Suppressor macrophage (primary cell): ENCODE results near the gene CALM1.

Experiments
- DNase-seq, 4 experiments: peaks; one replicate each; pipeline ENCODE4 v3.0.0-alpha.2; 2020 to 2022

Gene CALM1

DNA sequence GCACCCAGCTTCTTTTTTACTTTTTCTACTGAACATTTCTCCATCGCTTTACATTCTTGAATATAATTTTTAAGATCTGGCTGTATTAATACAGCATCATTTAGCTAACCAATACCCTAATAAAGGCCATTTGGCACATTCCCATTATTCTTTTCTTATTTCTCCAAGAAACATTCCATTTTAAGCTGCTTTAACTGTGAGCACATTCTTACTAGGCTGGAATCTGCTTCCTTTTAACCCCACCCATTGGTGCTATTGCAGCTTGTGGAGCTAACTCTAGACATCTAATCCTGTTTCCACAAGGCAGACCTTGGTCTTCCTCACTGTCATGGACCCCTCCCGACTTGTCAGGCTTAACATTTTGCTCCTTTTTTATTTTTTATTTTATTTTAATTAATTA lies 15.2 kb downstream of the CALM1 start:
- no peak for DNase-seq

- DNase-seq, result no peak
Measured at GRCh38 chr14:90416720-90417119, 19.9 kb downstream of the CALM1 start.

GRCh38 chr14:90418053-90418452 lies 21.2 kb downstream of the CALM1 start:
- no peak for DNase-seq

GRCh38 chr14:90419200-90419599 lies 22.4 kb downstream of the CALM1 start:
- DNase-seq, result no peak

DNA sequence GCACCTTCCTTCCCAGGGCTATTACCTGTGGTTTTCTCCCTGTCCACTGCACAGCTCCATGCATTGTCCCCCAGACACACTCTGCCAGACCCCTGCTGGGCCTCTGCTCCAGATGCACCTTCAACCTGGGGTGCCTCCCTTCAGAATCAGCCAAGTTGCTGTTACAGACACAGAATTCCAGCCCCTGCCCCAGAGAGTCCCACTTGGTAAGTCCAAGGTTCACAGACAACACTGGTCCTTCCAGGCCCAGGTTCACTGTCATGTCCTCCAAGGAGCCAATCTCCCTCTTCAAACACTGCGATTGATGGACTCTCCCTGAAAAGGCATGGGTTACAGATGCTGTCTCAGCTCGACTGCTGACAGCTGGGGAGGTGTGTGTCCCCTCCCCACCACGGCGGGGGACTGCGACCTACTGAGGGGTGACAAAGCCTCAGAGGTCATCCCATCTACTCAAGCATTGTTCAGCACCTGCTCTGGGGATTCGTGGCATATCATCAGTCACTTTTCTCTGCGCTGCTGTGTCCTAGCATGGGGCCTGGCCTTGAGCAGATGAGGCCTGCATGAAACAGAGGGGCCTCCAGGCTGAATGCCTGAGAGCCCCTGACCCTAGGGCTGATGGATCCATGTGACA lies 24.3 kb downstream of the CALM1 start:
- DNase-seq, result no peak

GRCh38 chr14:90421632-90422020 lies 24.8 kb downstream of the CALM1 start:
- no peak for DNase-seq

DNA sequence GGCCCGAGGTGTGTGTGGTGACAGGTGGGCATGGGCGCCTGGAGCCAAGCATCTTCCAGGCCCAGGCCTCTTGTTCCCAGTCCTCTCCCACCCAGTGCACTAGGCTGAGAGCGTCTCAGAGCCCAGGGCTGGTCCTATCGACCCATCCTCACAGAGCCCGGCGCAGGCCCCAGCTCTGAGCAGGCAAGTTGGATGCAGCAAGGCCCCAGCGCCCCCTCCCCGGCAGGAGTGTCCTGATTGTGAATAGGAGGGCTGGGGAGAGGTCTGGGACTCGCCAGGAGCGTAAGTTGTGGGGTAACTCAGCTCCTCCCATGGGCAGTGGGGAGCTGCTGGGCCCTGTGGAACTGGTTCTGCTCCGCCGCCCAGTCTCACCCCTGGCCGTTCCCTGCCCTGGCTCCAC lies 26.3 kb downstream of the CALM1 start:
- DNase-seq, result no peak

GRCh38 chr14:90424075-90424474 lies 27.2 kb downstream of the CALM1 start:
- DNase-seq, result no peak

GRCh38 chr14:90424686-90425372 lies 28.0 kb downstream of the CALM1 start:
- no peak for DNase-seq

- no peak for DNase-seq
Measured at GRCh38 chr14:90425373-90425879, 28.6 kb downstream of the CALM1 start.

DNA sequence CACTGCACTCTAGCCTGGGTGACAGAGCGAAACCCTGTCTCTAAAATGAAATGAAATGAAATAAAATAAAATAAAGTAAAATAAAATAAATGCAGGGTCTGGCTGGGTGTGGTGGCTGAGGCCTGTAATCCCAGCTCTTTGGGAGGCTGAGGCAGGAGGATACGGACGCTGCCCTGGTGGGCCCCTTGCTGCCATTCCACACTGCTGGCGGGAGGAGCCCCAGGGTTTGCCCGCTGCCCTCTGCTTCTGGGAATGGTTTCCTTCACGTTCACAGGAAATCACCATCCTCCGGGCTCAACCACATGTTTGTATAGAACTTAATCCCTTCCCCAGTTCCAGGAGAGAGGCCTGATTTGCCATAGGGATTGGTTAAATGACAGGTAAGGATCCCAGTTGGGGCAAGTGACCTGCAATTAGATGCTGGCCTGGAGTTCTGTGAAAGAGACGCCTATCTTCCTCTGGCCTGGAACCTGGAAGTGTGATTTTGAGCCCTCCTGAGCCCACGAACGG lies 29.3 kb downstream of the CALM1 start:
- DNase-seq, result no peak

DNA sequence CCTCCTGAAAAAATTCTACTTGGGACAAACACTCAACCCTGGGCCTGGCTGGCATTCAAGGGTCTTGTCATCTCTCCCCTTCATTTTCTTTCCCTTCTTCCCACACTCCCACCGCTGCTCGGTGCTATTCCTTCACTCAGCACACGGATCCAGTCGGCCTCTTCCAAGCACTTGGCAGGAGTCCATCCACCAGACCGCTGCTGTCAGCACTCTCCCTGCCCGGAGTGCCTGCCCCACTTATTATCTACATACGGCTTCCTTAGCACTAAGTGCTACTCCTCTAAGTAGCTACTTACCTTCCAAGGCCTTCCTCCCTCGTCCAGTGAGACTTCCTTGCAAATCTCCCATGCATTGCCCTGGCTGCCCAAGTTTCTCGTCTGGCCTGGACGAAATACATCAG lies 29.8 kb downstream of the CALM1 start:
- DNase-seq, result no peak

DNA sequence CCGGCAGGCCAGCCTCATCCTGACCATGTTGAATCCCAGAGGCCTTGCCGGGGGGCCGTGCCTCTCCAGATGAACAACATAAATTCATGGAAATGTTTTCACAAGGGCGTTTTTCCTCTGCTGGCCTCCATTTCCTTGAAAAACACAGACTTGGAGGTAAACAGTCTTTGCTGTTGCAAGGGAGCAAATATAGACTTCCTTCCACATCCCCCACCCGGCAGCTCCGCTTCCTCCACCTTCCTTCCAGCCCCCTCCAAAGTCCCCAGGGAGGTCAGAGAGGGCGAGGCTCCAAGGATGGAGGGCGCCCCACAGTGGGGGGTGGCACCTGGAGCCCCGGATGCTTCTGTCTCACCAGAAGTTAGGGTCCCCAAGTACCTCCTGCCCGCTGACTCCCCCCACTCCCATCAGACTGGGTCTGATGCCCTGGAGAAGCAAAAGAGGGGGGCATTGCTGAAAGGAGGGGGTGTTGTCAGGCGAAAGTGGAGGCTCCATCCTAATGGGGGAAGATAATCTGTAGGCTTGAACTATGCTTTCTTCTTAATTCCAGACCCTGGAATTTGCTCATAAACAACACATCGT lies 31.1 kb downstream of the CALM1 start:
- DNase-seq, result no peak

- DNase-seq, result no peak
Measured at GRCh38 chr14:90428676-90429075, 31.8 kb downstream of the CALM1 start.

GRCh38 chr14:90429236-90429635 lies 32.4 kb downstream of the CALM1 start:
- DNase-seq, result no peak

- no peak for DNase-seq
Measured at GRCh38 chr14:90429754-90430153, 32.9 kb downstream of the CALM1 start.

DNA sequence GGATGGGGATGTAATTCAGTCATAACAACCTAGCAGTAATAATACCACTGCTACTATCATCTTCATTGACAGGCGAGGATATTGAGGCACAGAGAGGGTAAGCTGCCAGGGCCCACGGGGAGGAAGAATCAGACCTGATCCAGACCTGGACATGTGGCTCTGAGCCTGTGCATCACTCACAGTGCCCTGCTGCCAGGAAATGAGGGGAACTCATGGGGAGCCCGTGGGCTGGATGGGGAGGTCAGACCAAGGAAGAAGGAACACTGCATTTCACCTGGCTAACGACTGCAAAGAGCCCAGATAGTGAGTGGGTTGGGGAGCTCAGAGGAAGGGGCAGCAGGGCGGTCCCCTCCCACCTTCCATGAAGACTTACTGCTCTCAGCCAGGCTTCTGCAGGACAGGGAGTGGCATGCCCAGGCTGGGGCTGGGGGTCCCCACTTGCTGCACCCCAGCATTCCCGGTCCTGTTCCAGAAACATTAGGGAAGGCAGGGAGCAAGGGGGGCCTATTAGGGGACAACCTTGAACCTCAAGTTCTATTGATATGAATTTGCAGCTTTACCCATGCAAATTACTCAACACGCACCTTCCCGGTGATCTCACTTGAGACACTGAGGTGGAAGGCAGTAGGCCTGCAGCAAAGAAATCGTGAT lies 37.7 kb downstream of the CALM1 start:
- DNase-seq, result no peak

- no peak for DNase-seq
Measured at GRCh38 chr14:90438841-90439240, 42.0 kb downstream of the CALM1 start.

- DNase-seq, result no peak
Measured at GRCh38 chr14:90440021-90440451, 43.2 kb downstream of the CALM1 start.

- no peak for DNase-seq
Measured at GRCh38 chr14:90440592-90440991, 43.8 kb downstream of the CALM1 start.

GRCh38 chr14:90442388-90442787 lies 45.6 kb downstream of the CALM1 start:
- DNase-seq, result no peak

GRCh38 chr14:90443161-90444076 lies 46.6 kb downstream of the CALM1 start:
- no peak for DNase-seq
